Pulmonary artery endothelial cell (primary cell): ENCODE measurements around the gene FGF14. TPM values are rescaled to one million over a fixed set of nuclear protein-coding genes. Genes with fewer than 3 reads are reported as not detected.
"Not testable (repeated sequence)": the region's sequence is repeated elsewhere in the genome, so short reads cannot be mapped to it uniquely, and the experiment has no call there.

Source experiments
- DNase-seq: peaks from one replicate; pipeline ENCODE4 v3.0.0-alpha.2; 2011; ENCODE audit warnings: low read depth, low spot score
- total RNA-seq: library from RNA; depleted of rRNA; stranded (reverse); fragments of >200 nt; gene quantifications from 2 replicates; pipeline ENCODE4 v1.2.3, GENCODE V29; 2014

FGF14 gene
- total RNA-seq, 1 donor from 2014 or later, result not detected

DNA sequence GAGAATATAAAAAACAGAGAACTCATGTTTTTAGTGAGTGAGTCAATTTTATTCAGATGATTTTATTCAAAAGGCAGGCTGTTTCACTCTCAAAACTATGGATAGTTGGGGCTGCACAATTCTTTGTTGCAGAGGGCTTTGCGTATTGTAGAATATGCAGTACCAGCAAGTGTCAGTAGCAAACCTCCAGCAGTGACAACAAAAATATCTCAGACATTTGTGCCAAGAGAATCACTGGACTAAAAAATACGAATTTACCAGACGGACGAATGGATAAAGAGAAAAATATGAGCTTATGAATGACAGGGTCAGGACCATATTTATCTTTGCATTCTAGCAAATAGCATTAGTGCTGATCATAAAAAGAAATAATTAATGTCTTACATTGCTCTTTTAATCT, 359.1 kb downstream of the FGF14 start:
- DNase-seq, result no peak

DNA sequence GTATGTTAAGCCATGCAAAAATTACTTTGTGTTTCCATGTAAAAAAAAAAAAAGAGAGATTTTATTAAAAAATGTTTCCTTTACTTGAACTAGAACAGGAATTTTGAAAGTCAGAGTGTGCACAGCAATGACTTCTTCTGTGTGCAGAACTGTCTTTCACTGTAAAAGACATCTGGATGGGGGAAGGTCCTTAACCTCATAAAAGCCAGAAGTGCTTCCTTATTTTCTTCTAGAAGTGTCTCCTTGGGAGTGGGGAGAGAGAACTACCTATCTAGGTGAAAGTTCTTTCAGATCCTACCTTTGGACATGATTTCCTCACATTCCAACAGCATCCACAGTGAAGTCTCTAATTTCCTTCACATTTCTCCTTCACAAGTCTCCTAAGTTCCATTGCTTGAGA, 360.3 kb downstream of the FGF14 start:
- DNase-seq, result no peak

GRCh38 chr13:102040812-102041211, 361.0 kb downstream of the FGF14 start:
- DNase-seq, result no peak

DNA sequence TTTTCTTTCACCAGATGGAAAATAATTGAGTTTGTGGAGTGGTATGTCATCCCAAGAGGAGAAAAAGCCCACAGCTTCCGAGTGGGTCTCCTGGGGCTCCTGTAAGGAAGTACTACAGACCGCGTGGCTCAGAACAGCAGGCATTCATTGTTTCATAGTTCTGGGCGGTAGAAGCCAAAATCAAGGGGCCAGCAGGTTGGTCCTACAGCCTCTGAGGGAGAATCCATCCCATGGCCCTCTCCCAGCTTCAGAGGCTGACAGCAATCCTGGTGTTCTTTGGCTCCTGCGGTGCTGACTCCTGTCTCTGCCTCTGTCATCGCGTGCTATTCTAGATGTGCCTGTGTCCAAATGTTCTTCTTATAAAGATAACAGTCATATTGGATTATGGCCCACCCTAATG, 362.6 kb downstream of the FGF14 start:
- no peak for DNase-seq

DNA sequence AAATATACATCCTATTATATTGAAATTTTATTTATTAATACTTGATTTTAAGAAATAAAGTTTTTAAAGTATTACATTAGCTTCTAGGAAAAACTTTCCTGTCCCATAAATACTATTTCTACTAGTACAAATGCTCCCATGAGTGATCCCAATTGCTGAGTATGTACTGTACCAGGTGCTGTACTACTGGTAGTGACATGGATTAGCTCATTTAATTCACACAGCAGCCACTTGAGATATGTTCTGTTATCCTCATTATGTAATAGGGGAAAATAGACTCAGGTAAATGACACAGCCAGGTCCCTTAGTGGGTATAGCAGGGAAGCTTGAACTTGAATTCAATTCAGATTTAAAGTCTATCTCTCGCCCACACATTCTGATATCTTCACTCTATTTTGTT, 363.1 kb downstream of the FGF14 start:
- DNase-seq, result no peak

GRCh38 chr13:102035969-102036368, 365.9 kb downstream of the FGF14 start:
- no peak for DNase-seq

DNA sequence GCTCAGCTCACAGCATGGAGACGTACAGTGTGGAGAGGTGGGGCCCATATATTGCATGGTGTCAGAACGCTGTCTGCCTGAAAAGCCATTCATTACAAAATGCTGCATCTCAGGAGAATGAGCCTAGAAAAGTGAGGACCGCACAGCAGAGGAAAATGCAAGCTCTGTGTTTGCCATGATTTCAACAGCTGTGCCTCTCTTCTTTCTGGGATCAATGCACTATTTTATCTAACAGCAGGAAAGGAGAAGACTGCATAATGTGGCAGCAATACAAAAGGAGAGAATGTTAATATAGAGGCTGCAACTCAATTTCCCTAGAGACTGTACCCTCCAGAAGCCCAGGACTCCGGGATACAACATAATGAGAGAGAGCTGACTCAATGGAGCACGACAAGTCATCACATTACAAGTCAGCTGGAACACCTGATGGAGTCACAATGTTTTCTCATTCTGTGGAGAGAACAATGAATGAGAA, 368.0 kb downstream of the FGF14 start:
- DNase-seq, result no peak

DNA sequence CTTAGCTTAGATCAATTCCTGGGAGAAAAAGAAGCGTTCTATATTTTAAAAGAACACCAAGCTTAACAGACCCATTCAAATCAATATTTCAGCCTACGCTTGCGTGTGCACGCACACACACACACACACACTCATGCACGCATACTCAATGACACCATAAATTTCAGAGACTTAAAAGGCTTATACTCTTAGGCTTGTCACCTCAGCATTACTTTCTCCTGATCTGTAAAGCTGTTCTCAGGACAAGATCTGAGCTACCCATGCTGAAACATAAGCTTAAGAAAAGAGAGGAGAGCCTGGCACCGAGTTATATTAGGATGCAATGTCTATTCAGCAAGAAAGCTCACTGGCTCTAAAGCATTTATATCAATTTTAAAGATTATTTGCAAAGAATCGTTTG, 368.5 kb downstream of the FGF14 start:
- DNase-seq, result no peak

DNA sequence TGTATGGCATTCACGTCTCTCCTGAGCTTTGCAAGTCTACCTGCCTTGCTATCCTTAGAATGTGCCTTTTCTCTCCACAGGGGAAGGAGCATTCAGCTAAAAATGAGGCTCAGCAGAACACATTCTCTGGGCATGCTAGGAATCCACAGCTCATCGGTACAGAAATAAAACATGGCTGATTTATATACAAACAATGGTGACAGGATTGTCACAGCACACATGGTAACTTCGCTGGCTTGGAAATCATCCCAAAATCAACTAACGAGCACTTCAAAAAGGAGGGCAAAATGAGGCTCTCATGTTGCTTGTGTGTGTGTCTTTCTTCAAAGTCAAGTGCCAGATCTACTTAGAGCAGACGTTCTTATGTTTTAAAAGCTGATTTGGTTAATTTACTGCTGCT, 373.0 kb downstream of the FGF14 start:
- no peak for DNase-seq

DNA sequence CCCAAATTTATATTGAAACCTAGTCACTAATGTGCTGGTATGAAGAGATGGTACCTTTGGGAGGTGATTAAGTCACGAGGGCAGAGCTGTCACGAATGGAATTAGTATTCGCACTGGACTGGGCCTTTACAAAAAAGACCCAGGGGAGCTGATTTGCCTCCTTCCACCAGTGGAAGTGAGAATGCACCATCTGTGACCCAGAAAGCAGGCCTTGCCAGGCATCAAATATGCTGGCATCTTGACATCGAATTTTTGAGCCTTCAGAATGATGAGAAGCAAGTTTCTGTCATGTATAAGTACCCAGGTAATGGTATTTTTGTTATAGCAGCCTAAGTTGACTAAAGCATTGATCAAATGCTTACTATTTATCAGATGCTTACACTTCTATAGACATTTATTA, 373.6 kb downstream of the FGF14 start:
- no peak for DNase-seq

DNA sequence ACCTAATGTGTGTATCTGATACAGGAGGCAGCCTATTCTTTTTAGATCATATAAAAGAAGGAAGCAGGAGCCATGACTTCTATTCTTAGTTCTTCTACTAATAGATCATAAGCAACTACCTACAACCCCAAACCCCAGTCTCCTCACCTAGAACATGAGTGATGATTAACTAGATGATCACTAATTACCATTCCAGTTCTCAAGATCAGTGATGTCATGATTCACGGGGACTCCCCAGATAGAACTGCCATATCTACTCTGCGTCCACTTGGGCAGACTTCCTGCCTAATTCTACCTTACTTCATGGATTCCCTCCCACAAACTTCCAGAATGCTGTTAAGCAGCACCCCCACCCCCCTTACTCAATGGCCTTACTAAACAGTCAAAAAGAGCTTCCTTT, 380.1 kb downstream of the FGF14 start:
- no peak for DNase-seq

DNA sequence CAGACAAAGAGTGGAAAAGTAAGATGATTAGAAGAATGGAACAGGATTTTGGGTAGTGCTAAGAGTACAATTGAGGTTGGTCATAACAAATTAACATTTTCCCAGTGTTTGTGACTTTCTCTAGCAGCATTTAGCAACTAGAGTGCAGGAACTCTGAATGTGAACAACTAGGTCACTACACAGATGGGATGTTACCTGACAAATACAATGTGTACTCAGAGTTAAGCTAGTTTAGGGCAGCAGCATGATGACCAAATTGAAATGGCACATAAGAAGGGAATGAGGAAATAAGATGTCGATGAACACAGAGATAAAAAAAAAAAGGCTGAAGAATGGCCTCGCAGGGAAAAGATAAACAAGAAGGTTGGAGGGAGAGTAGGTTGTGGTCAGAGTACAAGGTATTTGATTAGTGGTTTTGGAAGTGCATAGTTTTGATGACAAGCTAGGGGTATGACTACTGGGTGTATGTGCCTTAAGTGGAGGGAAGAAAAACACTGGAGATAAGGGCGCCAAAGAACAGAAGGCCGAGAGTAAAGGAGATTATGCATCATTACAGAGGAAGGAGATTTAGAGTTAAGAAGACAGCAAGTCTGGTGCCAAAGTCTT, 381.1 kb downstream of the FGF14 start:
- no peak for DNase-seq

- DNase-seq, result no peak
Measured at GRCh38 chr13:102018716-102019115, 383.1 kb downstream of the FGF14 start.

DNA sequence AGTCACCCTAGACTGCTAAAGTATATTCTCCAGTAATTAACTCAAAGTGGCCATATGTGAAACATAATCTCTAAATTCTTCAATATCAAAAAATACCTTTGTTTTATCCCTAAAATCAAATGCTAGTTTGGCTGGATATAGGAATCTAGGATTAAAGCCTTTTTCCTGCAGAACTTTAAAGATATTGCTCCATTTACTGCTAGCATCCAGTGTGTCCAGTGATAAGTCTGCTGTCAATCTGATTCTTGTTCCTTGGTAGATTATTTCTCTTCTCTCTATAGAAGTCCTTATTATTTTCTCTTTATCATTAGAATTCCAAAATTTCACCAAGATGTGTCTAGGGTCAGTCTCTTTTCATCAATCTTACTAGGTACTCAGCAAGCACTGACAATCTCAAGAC, 384.6 kb downstream of the FGF14 start:
- no peak for DNase-seq

DNA sequence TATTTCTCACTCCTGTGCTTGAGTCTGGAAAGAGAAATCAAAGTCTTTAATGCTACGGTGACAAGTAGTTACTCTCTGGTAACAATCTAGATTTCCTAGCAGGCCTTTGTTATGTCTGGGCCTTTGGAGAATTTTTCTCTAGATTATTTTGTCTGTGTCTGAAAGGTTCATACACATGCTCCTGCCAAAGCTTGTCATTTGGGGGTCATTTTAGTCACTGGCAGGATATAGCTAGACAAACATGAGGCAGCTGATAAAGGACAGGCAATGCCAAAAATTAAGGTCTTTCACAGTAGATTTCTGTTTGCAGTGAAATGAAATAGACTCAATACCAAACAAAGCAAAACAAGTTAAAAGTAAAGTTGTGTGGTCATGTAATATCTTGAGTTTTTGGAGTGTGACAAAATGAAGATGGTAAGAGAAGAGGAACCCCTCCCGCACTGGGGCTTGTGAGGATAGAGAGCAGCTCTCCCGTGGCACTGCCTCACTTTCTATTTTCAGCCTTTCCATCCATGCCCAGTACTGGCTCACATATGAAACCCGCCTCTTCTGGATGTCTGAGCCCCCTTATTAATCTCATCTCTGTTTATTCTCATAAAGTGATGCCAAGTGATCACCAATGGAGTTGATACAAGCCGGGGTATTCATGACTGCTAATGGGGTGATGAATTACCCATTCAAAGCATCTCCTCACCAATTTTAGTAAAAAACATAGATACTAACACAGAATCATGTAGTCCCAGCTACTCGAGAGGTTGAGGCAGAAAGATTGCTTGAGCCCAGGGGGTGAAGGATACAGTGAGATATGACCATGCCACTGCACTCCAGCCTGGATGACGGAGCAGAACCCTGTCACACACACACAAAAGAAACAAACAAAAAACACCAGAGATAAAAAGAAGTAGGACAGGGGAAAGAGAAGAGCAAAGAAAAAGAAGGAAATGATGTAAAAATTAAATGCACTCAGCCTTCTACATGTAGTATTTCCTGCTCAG, 389.3 kb downstream of the FGF14 start:
- no peak for DNase-seq

- not testable (repeated sequence) for DNase-seq
Measured at GRCh38 chr13:102011455-102011854, 390.4 kb downstream of the FGF14 start.

DNA sequence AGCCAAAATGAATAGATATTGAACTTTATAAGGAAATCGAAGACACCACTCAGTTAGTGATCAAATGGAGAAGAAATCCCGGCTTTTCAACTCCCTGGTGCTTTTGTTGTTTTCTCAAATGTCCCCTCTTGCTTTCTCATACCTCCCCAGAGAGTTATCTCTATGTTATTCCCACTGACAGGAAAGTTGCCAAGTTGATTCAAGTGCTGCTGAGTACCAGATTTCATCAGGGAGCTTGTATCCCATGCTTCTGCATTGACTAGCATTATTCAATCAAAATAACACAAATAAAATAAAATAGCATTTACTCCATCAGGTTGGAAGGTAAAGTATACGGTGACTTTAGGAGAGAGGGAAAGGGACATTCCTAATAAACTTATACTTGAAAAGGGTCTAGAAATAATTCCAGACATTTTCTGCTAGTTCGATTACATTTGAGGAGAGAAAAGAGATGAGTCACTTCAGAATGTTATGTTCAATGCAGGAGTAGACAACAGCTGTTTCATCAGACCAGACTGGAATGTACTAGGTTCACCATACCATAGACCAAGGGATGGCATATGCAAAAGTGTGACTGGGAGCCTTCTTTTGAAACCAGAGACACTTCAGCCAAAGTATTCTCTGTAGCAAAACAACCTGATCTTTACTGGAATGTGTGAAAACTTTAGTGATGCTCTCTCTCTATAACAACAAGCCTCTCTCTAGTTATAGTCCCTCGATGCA, 397.8 kb downstream of the FGF14 start:
- DNase-seq, result no peak

DNA sequence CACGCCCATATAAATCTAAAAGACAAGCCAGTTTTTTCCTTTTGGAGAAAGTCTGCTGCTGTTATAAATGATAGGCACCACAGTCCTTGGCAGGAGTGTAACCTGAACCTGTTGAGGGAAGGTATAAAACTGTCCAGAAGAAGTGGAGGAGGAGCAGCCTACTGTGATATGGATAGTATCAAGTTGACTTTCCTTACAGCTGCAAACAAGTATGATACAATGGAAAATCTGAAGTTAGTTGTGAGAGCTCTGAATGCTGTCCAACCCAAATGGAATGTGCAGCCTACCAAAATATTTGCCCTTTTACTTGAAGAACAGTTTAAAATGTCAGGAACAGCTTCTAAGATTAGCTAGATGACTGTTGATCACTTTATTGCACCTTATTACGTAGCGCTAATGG, 399.6 kb downstream of the FGF14 start:
- no peak for DNase-seq

DNA sequence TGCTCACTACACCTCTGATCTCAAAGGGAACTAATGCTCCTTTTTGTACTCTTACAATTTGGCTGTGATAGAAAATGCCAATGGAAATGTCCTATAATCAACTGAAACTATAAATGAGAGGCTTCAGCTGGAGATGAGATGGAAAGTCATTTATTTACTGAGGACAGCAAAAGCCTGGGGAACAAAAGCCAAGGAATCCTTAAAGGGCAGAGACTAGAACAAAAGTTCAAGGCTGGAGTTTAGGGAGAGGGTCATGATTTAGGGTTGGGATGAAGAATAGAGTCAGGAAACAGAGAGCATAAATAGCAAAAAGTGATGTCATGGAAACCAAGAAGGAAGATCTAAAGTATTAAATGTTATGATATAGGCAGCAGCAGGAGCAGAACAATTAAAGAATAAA, 401.1 kb downstream of the FGF14 start:
- no peak for DNase-seq

DNA sequence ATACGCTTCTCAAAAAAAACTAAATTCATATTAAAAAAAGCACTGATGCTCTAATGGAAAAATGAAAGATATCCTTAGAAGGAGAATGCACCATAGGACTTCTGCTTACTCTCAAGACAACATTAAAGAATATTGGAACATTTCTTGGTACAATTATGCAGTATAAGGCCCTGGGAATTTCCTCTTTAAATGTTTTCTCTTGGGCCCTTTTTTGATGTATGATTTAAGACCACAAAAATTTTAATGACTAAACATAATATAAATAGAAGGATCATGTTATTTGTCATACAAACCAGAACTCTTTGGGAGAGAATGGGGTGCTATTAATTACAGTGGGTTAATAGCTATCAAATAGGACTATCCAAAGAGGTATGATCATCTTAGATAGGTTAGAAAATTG, 403.7 kb downstream of the FGF14 start:
- DNase-seq, result no peak

DNA sequence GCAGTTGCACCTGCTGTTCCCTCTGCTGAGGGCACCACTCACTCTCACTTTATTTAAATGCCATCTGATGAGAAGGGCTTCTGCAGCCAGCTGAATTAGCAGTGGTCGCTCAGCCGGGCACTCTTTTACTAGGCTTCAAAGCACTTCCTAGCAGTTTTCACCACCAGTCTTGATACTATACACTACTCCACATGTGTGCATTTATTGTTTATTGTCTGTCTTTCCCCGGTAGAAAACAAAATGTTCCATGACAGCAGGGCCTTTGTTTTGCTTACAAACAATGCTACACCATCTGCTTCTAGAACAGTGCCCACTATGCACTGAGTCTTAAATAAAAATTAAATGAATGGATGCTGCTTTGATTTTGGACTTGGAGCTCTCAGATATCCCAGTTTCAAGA, 404.9 kb downstream of the FGF14 start:
- no peak for DNase-seq

DNA sequence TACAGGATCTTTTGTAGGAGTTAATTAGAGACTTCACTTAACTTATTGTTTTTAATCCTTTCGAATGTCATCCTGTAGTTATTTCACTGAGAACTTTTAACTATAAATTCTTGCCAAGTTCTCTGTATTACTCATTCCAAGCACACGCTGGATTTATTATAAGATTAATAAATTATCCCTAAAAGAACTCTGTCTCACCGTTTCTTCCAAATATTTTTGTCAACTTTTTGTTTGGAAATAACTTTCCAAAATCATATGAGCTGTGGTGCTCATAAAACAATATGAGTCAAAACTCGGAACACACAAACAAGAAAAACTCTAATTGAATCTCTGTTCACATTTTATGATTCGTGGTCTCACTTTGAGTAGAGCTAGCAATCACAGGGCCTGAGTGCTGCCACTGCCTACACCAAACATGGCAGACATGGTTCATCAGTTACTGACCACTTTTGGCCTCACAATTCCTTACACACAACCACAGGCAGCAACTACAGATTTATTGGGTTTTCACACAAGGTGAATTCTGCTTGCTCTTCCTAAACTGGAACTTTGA, 412.0 kb downstream of the FGF14 start:
- no peak for DNase-seq
